SU-DHL-6 (cell line): ENCODE results near the gene TASL.

Experiments used
- EZH2phosphoT487 ChIP-seq: fragments of 200-600 bp; sonication (generic), shearing (Covaris generic); conservative IDR thresholded peaks from 2 replicates; pipeline ENCODE4 v1.6.1; 2018; ENCODE audit warnings: mild to moderate bottlenecking, antibody characterized with exemption, low read length, moderate library complexity, mixed read lengths
- TF ChIP-seq, protein P1 (sequence below): fragments of 200-600 bp; sonication (generic); IDR thresholded peaks from one replicate; pipeline ENCODE4 v1.5.1; 2017; ENCODE audit warnings: antibody characterized with exemption, mild to moderate bottlenecking, low read length, moderate library complexity; ENCODE audit not compliant: insufficient read depth, poor library complexity, severe bottlenecking

DNA sequence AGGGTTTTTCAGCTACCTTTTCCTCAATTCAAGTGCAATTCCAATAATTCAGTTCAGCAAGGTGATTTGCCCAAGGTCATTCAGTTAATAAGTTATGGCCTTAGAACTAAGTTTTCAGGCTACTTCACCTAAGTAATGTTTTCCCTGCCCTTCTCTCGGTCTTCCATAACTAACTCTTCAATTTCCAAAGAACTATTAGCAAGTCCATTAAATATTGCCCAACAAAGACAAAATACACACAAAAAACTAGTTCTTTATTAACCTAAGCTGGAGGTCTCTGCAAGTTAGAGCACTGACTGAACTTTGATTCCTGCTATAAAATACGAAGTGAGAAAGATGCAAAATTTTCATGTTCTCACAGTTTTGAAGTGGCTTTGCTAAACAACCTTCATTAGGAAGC is 48.8 kb upstream of the TASL start:
- TF ChIP-seq, protein P1, sequence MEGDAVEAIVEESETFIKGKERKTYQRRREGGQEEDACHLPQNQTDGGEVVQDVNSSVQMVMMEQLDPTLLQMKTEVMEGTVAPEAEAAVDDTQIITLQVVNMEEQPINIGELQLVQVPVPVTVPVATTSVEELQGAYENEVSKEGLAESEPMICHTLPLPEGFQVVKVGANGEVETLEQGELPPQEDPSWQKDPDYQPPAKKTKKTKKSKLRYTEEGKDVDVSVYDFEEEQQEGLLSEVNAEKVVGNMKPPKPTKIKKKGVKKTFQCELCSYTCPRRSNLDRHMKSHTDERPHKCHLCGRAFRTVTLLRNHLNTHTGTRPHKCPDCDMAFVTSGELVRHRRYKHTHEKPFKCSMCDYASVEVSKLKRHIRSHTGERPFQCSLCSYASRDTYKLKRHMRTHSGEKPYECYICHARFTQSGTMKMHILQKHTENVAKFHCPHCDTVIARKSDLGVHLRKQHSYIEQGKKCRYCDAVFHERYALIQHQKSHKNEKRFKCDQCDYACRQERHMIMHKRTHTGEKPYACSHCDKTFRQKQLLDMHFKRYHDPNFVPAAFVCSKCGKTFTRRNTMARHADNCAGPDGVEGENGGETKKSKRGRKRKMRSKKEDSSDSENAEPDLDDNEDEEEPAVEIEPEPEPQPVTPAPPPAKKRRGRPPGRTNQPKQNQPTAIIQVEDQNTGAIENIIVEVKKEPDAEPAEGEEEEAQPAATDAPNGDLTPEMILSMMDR = no peak
- no peak for TF ChIP-seq EZH2phosphoT487
